Liver (tissue), 2 donors: ENCODE data around the gene RNF112.

Experiments used
- CTCF ChIP-seq: fragments of 150-350 bp; IDR thresholded peaks from 2 replicates; pipeline ENCODE4 v1.5.1; 2017; ENCODE audit warnings: improper control_type of control experiment, low read depth, low read length; ENCODE audit not compliant: missing input control
- FOXA1 ChIP-seq: IDR thresholded peaks from 2 replicates; pipeline ENCODE4 v1.6.1; 2016; ENCODE audit warnings: antibody characterized with exemption
- TF ChIP-seq, protein P1 (sequence below): IDR thresholded peaks from 2 replicates; pipeline ENCODE4 v1.6.1; 2016; ENCODE audit warnings: antibody characterized with exemption, mild to moderate bottlenecking
- donor health status: healthy.

GRCh38 chr17:19392303-19392702, 18.7 kb upstream of the RNF112 start:
- TF ChIP-seq CTCF: no peak
- TF ChIP-seq, protein P1, sequence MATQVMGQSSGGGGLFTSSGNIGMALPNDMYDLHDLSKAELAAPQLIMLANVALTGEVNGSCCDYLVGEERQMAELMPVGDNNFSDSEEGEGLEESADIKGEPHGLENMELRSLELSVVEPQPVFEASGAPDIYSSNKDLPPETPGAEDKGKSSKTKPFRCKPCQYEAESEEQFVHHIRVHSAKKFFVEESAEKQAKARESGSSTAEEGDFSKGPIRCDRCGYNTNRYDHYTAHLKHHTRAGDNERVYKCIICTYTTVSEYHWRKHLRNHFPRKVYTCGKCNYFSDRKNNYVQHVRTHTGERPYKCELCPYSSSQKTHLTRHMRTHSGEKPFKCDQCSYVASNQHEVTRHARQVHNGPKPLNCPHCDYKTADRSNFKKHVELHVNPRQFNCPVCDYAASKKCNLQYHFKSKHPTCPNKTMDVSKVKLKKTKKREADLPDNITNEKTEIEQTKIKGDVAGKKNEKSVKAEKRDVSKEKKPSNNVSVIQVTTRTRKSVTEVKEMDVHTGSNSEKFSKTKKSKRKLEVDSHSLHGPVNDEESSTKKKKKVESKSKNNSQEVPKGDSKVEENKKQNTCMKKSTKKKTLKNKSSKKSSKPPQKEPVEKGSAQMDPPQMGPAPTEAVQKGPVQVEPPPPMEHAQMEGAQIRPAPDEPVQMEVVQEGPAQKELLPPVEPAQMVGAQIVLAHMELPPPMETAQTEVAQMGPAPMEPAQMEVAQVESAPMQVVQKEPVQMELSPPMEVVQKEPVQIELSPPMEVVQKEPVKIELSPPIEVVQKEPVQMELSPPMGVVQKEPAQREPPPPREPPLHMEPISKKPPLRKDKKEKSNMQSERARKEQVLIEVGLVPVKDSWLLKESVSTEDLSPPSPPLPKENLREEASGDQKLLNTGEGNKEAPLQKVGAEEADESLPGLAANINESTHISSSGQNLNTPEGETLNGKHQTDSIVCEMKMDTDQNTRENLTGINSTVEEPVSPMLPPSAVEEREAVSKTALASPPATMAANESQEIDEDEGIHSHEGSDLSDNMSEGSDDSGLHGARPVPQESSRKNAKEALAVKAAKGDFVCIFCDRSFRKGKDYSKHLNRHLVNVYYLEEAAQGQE: no peak
- TF ChIP-seq FOXA1: no peak
